Amniotic epithelial cell (primary cell): ENCODE data around the gene LAMC3.
A peak's percentile ranks its signal among the peaks of the same experiment; 100 is the strongest.
"Not testable (repeated sequence)": the region's sequence is repeated elsewhere in the genome, so short reads cannot be mapped to it uniquely, and the experiment has no call there.

Experiments
- DNase-seq: peaks from one replicate; pipeline ENCODE4 v3.0.0-alpha.2; 2010; ENCODE audit warnings: low read depth

Gene LAMC3

DNA sequence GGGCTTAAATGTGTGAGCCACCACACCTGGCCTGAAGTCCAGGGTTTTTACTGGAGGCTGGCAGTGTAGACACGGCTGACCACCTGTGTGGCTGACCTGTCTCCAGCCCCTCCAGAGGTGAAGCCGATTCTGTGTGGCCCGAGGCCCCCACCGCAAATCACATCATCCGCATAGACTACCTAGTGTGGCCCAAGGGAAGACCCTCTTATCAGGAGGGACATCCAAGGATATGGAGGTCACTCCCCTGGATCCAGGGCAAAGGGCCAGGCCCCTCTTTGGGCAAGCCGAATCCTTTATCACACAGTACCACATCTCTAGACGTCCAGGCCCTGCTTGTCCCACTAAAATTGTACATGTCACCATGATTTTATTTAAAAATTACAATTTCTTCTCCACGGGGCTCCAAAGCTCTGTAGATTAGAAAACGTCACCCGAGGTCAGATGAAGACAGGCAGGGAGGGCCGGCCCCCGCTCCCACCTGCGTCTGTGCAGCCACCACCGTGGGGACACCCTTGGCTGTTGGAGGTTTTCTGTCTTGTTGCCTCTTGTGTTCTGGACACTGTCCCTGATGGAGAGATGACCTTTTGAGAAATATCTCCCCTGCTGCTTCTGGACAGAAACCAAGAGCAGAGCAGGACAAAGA, 20.1 kb downstream of the LAMC3 start:
- no peak for DNase-seq

GRCh38 chr9:131029574-131029952, 20.6 kb downstream of the LAMC3 start:
- DNase-seq: no peak

GRCh38 chr9:131030239-131031004, 21.4 kb downstream of the LAMC3 start:
- no peak for DNase-seq

- DNase-seq: no peak
Observed at GRCh38 chr9:131031005-131031641, 22.1 kb downstream of the LAMC3 start.

DNA sequence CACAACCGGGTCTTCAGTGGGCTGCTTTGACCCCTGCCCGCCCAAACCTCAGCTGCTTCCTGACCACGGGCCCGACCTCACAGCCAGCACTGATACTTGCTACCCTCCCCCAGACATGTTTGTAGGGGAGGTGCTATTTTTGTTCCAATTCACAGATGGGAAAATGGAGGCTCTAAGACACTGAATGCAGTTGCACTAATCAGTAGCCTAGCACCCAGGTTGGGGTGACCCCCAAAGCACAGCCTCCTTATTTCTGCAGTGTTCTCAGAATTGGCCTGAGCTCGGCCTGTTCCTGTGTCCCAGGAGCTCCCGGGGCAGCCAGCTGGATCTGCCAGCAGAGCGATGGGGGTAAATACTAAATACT, 22.6 kb downstream of the LAMC3 start:
- DNase-seq: no peak

DNA sequence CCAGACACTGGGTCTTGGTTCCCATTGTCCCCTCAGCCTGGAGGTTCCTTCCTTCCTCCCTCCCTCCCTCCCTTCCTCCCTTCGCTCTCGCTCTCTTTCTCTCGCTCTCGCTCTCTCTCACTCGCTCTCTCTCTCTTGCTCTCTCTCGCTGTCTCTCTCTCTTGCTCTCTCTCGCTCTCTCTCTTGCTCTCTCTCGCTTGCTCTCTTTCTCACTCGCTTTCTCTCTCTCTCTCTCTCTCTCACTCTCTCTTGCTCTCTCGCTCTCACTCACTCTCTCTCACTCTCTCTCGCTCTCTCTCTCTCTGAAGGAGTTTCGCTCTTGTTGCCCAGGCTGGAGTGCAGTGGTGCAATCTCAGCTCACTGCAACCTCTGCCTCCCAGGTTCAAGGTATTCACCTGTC, 23.4 kb downstream of the LAMC3 start:
- no peak for DNase-seq

- no peak for DNase-seq
Observed at GRCh38 chr9:131033269-131034224, 24.6 kb downstream of the LAMC3 start.

- no peak for DNase-seq
Observed at GRCh38 chr9:131034268-131034667, 25.3 kb downstream of the LAMC3 start.

GRCh38 chr9:131034749-131035148, 25.8 kb downstream of the LAMC3 start:
- DNase-seq: not testable (repeated sequence)

DNA sequence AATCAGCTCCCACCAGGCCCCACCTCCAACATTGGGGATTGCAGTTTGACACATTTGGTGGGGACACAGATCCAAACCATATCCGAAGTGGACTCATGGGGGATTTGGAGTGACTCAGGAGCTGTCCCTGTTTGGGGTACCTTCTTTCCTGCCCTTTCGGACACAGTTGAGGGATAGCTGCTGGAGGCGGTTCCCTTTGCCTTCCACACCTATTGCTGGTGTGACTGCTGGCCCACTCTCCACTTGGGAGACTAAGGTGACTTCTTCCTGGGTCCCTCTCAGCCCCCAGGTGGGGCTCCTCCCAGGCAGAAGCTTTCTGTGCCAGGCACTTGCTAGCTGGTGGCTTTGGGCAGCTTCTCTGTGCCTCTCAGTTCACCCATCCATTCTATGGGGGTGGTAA, 26.6 kb downstream of the LAMC3 start:
- no peak for DNase-seq

DNA sequence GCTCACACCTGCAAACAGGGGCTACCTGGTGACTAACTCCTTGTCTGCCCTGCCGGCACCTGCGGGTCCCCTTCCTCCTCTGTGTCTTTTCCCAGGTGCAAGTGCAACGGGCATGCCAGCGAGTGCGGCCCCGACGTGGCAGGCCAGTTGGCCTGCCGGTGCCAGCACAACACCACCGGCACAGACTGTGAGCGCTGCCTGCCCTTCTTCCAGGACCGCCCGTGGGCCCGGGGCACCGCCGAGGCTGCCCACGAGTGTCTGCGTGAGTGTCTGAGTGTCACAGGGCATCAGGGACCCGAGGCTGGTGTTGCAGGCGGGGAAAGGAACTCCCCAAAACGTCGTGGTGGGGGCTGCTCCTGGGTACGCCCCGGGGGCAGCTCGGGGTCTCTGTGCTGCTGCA, 27.1 kb downstream of the LAMC3 start:
- DNase-seq: no peak

GRCh38 chr9:131036529-131037334, 27.8 kb downstream of the LAMC3 start:
- DNase-seq: no peak

GRCh38 chr9:131037335-131038255, 28.6 kb downstream of the LAMC3 start:
- DNase-seq: no peak

GRCh38 chr9:131038256-131039128, 29.5 kb downstream of the LAMC3 start:
- DNase-seq: no peak

- DNase-seq: no peak
Observed at GRCh38 chr9:131039129-131039954, 30.4 kb downstream of the LAMC3 start.

- peak; percentile 14 for DNase-seq
Observed at GRCh38 chr9:131042666-131043065, 33.7 kb downstream of the LAMC3 start.

GRCh38 chr9:131043087-131043486, 34.1 kb downstream of the LAMC3 start:
- DNase-seq: peak; percentile 74

DNA sequence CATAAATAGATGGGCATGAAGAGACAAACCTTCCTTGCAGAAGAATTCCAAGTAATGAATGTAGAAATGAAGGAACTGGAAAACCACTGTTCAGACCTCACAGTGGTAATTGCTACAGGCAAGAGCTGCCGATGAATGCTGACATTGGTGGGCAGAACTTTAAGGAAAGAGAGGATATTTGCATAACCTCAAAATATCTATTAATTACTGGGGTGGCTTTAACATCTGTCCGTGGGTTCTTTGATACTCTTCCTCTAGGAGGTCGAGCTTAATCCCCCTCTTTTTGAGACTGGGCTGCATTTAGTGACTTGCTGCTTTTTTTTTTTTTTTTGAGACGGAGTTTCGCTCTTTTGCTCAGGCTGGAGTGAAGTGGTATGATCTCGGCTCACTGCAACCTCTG, 34.7 kb downstream of the LAMC3 start:
- DNase-seq: peak; percentile 8
